GM23248 (cell line): ENCODE data around the gene USP20. TPM values are rescaled to one million over a fixed set of nuclear protein-coding genes. Genes with fewer than 3 reads are reported as not detected.
A peak's percentile ranks its signal among the peaks of the same experiment; 100 is the strongest.

Source experiments
- DNase-seq: peaks from one replicate; pipeline ENCODE4 v3.0.0-alpha.2; 2015
- H2AFZ ChIP-seq: fragments of 200-600 bp; sonication (generic); 2 replicates; pipeline ENCODE4 v1.6.1; 2016; ENCODE audit warnings: antibody characterized with exemption
- H3F3A ChIP-seq: fragments of 200-600 bp; sonication (generic); 2 replicates; pipeline ENCODE4 v1.6.1; 2016; ENCODE audit warnings: mild to moderate bottlenecking, antibody characterized with exemption, mixed run types; ENCODE audit not compliant: insufficient read depth
- H3K27ac ChIP-seq: fragments of 200-600 bp; sonication (generic); 2 replicates; pipeline ENCODE4 v1.5.1; 2016; ENCODE audit warnings: mild to moderate bottlenecking
- H3K27me3 ChIP-seq: fragments of 200-600 bp; sonication (generic); replicated peaks from 2 replicates; pipeline ENCODE4 v1.6.1; 2016; ENCODE audit warnings: mild to moderate bottlenecking; ENCODE audit not compliant: insufficient read depth
- H3K36me3 ChIP-seq: fragments of 200-600 bp; sonication (generic); 2 replicates; pipeline ENCODE4 v1.6.1; 2016; ENCODE audit warnings: low read depth, mild to moderate bottlenecking
- H3K4me1 ChIP-seq: fragments of 200-600 bp; sonication (generic); 2 replicates; pipeline ENCODE4 v1.6.1; 2016; ENCODE audit warnings: mild to moderate bottlenecking; ENCODE audit not compliant: insufficient read depth
- H3K4me2 ChIP-seq: fragments of 200-600 bp; sonication (generic); one replicate; pipeline ENCODE4 v1.6.1; 2016; ENCODE audit warnings: mild to moderate bottlenecking; ENCODE audit not compliant: unreplicated experiment
- H3K4me3 ChIP-seq: fragments of 200-600 bp; sonication (generic); 2 replicates; pipeline ENCODE4 v1.5.1; 2016; ENCODE audit warnings: mild to moderate bottlenecking
- H3K79me2 ChIP-seq: fragments of 200-600 bp; sonication (generic); 2 replicates; pipeline ENCODE4 v1.6.1; 2016; ENCODE audit warnings: mild to moderate bottlenecking; ENCODE audit not compliant: insufficient read depth
- H3K9ac ChIP-seq: fragments of 200-600 bp; sonication (generic); 2 replicates; pipeline ENCODE4 v1.6.1; 2016; ENCODE audit warnings: mild to moderate bottlenecking
- H3K9me2 ChIP-seq: fragments of 200-600 bp; sonication (generic); 2 replicates; pipeline ENCODE4 v1.6.1; 2016; ENCODE audit warnings: mixed run types, mild to moderate bottlenecking, moderate library complexity; ENCODE audit not compliant: insufficient read depth
- H3K9me3 ChIP-seq: fragments of 200-600 bp; sonication (generic); one replicate; pipeline ENCODE4 v1.6.1; 2017; ENCODE audit warnings: low read depth
- H4K20me1 ChIP-seq: fragments of 200-600 bp; sonication (generic); 2 replicates; pipeline ENCODE4 v1.6.0; 2016; ENCODE audit not compliant: insufficient read depth
- EZH2 ChIP-seq: fragments of 200-600 bp; sonication (generic); IDR thresholded peaks from 2 replicates; pipeline ENCODE4 v1.6.1; 2018; ENCODE audit warnings: antibody characterized with exemption, mild to moderate bottlenecking; ENCODE audit not compliant: insufficient read depth, poor library complexity, severe bottlenecking
- EZH2phosphoT487 ChIP-seq: fragments of 200-600 bp; sonication (generic); IDR thresholded peaks from 2 replicates; pipeline ENCODE4 v1.6.1; 2018; ENCODE audit warnings: antibody characterized with exemption, moderate library complexity, mild to moderate bottlenecking, low read depth; ENCODE audit not compliant: insufficient read depth
- WGBS, 2 experiments: methylation state at CpG; one replicate each; pipeline ENCODE4 v1.1.6; 2015 to 2017; ENCODE audit warnings: low lambda C conversion rate in 2 of 2, low coverage in 1 of 2; ENCODE audit errors: missing lambda C conversion rate in 2 of 2; 5-methylcytosine and 5-hydroxymethylcytosine counted together
- in situ Hi-C: fragments of 300-500 bp; cut with MboI; formaldehyde crosslinking; loops from 2 replicates; pipeline ENCODE4 v1.15.0; 2020
- polyA plus RNA-seq: library from polyadenylated mRNA; unstranded; fragments of >200 nt; fragmentation: Nextera tagmentation; extraction: Ambion mirVana; gene quantifications from 2 replicates; pipeline ENCODE4 v1.2.1, GENCODE V29; 2016
- total RNA-seq: library from RNA; depleted of rRNA; stranded (reverse); fragments of >200 nt; shearing (Covaris generic); gene quantifications from 2 replicates; pipeline ENCODE4 v1.2.3, GENCODE V29; 2014

Gene USP20
- total and polyA plus RNA-seq, 2 experiments from 2014 or later, result 10.3 to 15.8 TPM

GRCh38 chr9:129806061-129806460, 29.2 kb upstream of the USP20 start:
- Histone ChIP-seq H3K9me3 (no peaks in the 10 kb centered on the region), H4K20me1 (no peaks in the 10 kb centered on the region), H3F3A (peaks cover 10% of the 10 kb centered on the region), H3K9ac (no peak overlapping the region), H3K4me3 (no peak overlapping the region), H3K27ac (no peak overlapping the region), H3K79me2 (peaks cover 41% of the 10 kb centered on the region), H3K9me2 (no peaks in the 10 kb centered on the region), H2AFZ (no peak overlapping the region), H3K27me3 (no peaks in the 10 kb centered on the region), H3K4me1 (peaks cover 5% of the 10 kb centered on the region; the same call in 1 of the 2 replicates), H3K4me2 (no peak overlapping the region), H3K36me3 (no peaks in the 10 kb centered on the region; the same call in 1 of the 2 replicates)
- in situ Hi-C loops, result no loop called here
- no peak for DNase-seq
- WGBS, 2 experiments, result 87 to 94% methylated on average over 4 of the region's 4 CpGs
- no peak for TF ChIP-seq EZH2
- TF ChIP-seq EZH2phosphoT487, result no peak

GRCh38 chr9:129809346-129809745, 25.9 kb upstream of the USP20 start:
- no peak overlapping the region for H2AFZ ChIP-seq
- H4K20me1 ChIP-seq, result no peaks in the 10 kb centered on the region
- 92 to 93% methylated on average over 11 of the region's 11 CpGs for WGBS, 2 experiments
- H3K27ac ChIP-seq, result no peak overlapping the region
- no peak for TF ChIP-seq EZH2
- no peak for TF ChIP-seq EZH2phosphoT487
- no peak overlapping the region for H3K4me2 ChIP-seq
- H3F3A ChIP-seq, result peaks cover 24% of the 10 kb centered on the region
- H3K4me1 ChIP-seq, result peaks cover under 1% of the 10 kb centered on the region; the same call in 1 of the 2 replicates
- no peaks in the 10 kb centered on the region for H3K9me2 ChIP-seq
- no peaks in the 10 kb centered on the region for H3K9me3 ChIP-seq
- H3K79me2 ChIP-seq, result peaks cover 32% of the 10 kb centered on the region
- no peaks in the 10 kb centered on the region; the same call in 1 of the 2 replicates for H3K36me3 ChIP-seq
- in situ Hi-C loops, result no loop called here
- no peak for DNase-seq
- H3K27me3 ChIP-seq, result no peaks in the 10 kb centered on the region
- H3K4me3 ChIP-seq, result no peak overlapping the region
- H3K9ac ChIP-seq, result no peak overlapping the region

GRCh38 chr9:129810116-129810515, 25.1 kb upstream of the USP20 start:
- H3K9me2 ChIP-seq, result no peaks in the 10 kb centered on the region
- H3K36me3 ChIP-seq, result no peaks in the 10 kb centered on the region; the same call in 1 of the 2 replicates
- no peaks in the 10 kb centered on the region for H3K4me1 ChIP-seq
- no peak for DNase-seq
- H3K27me3 ChIP-seq, result no peaks in the 10 kb centered on the region
- in situ Hi-C loops, result no loop called here
- no peak overlapping the region for H3K4me3 ChIP-seq
- H2AFZ ChIP-seq, result no peak overlapping the region
- H3K9ac ChIP-seq, result no peak overlapping the region
- TF ChIP-seq EZH2phosphoT487 (no peak), EZH2 (no peak)
- H3F3A ChIP-seq, result peaks cover 24% of the 10 kb centered on the region
- 80 to 87% methylated on average over 11 of the region's 11 CpGs for WGBS, 2 experiments
- H3K9me3 ChIP-seq, result no peaks in the 10 kb centered on the region
- no peaks in the 10 kb centered on the region for H4K20me1 ChIP-seq
- H3K79me2 ChIP-seq, result peaks cover 24% of the 10 kb centered on the region
- no peak overlapping the region for H3K27ac ChIP-seq
- H3K4me2 ChIP-seq, result no peak overlapping the region

- no peaks in the 10 kb centered on the region; the same call in 1 of the 2 replicates for H3K36me3 ChIP-seq
- H3K9ac ChIP-seq, result no peak overlapping the region
- WGBS, 2 experiments, result 59 to 61% methylated on average over 6 of the region's 6 CpGs
- H3K27me3 ChIP-seq, result no peaks in the 10 kb centered on the region
- H3K4me1 ChIP-seq, result no peaks in the 10 kb centered on the region
- H3K4me2 ChIP-seq, result no peak overlapping the region
- no peak overlapping the region for H3K4me3 ChIP-seq
- peak; percentile 29 for DNase-seq
- peaks cover 24% of the 10 kb centered on the region for H3F3A ChIP-seq
- H3K9me3 ChIP-seq, result no peaks in the 10 kb centered on the region
- no peaks in the 10 kb centered on the region for H4K20me1 ChIP-seq
- 0 out of 2 replicates have a peak overlapping the region, but pooled peaks have one; percentile 22 for H3K27ac ChIP-seq
- H3K79me2 ChIP-seq, result peaks cover 17% of the 10 kb centered on the region
- no peak overlapping the region for H2AFZ ChIP-seq
- in situ Hi-C loops, result no loop called here
- no peak for TF ChIP-seq EZH2
- no peak for TF ChIP-seq EZH2phosphoT487
- H3K9me2 ChIP-seq, result no peaks in the 10 kb centered on the region
Measured at GRCh38 chr9:129810788-129811187, 24.5 kb upstream of the USP20 start.
